ENCODE measurements around the gene GSAP.

Gene GSAP

GRCh38 chr7:77326131-77326530 lies 90.0 kb downstream of the GSAP start:
- Histone ChIP-seq H3K9me2 (ENCODE audit: low read depth, low read length) (no peaks in the 10 kb centered on the region), H3K27me3 (ENCODE audit: insufficient read depth, low read length) (no peaks in the 10 kb centered on the region), H3K36me3 (ENCODE audit: insufficient read depth, low read length) (no peaks in the 10 kb centered on the region), H3K9me3 (ENCODE audit: low read length) (no peaks in the 10 kb centered on the region), H2AFZ (ENCODE audit: low read length) (no peak overlapping the region), H3K79me2 (ENCODE audit: insufficient read depth, low read length) (no peaks in the 10 kb centered on the region), H3K4me2 (ENCODE audit: low read length) (no peak overlapping the region), H3K4me3 (ENCODE audit: low read depth, low read length, poor library complexity, severe bottlenecking) (no peak overlapping the region), H3F3A (ENCODE audit: insufficient read depth, low read length) (no peaks in the 10 kb centered on the region), H4K20me1 (ENCODE audit: insufficient read depth, low read length) (no peaks in the 10 kb centered on the region), H3K27ac (ENCODE audit: low read depth, low read length, poor library complexity, severe bottlenecking) (no peak overlapping the region), H3K4me1 (ENCODE audit: insufficient read depth, low read length, severe bottlenecking) (peaks cover 43% of the 10 kb centered on the region), H3K9ac (ENCODE audit: low read length) (no peak overlapping the region)
- TF ChIP-seq EZH2 (IDR thresholded peaks at IDR 0.05; ENCODE audit: borderline replicate concordance, low read length) = no peak
- TF ChIP-seq, protein P1, sequence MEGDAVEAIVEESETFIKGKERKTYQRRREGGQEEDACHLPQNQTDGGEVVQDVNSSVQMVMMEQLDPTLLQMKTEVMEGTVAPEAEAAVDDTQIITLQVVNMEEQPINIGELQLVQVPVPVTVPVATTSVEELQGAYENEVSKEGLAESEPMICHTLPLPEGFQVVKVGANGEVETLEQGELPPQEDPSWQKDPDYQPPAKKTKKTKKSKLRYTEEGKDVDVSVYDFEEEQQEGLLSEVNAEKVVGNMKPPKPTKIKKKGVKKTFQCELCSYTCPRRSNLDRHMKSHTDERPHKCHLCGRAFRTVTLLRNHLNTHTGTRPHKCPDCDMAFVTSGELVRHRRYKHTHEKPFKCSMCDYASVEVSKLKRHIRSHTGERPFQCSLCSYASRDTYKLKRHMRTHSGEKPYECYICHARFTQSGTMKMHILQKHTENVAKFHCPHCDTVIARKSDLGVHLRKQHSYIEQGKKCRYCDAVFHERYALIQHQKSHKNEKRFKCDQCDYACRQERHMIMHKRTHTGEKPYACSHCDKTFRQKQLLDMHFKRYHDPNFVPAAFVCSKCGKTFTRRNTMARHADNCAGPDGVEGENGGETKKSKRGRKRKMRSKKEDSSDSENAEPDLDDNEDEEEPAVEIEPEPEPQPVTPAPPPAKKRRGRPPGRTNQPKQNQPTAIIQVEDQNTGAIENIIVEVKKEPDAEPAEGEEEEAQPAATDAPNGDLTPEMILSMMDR (IDR thresholded peaks at IDR 0.05; ENCODE audit: low read length) = no peak

GRCh38 chr7:77321300-77321699 lies 94.8 kb downstream of the GSAP start:
- Histone ChIP-seq H3F3A (ENCODE audit: insufficient read depth, low read length) (no peaks in the 10 kb centered on the region), H3K4me1 (ENCODE audit: insufficient read depth, low read length, severe bottlenecking) (no peaks in the 10 kb centered on the region), H2AFZ (ENCODE audit: low read length) (no peak overlapping the region), H3K9me2 (ENCODE audit: low read depth, low read length) (no peaks in the 10 kb centered on the region), H3K79me2 (ENCODE audit: insufficient read depth, low read length) (no peaks in the 10 kb centered on the region), H3K4me3 (ENCODE audit: low read depth, low read length, poor library complexity, severe bottlenecking) (no peak overlapping the region), H3K9me3 (ENCODE audit: low read length) (no peaks in the 10 kb centered on the region), H3K4me2 (ENCODE audit: low read length) (no peak overlapping the region), H4K20me1 (ENCODE audit: insufficient read depth, low read length) (no peaks in the 10 kb centered on the region), H3K36me3 (ENCODE audit: insufficient read depth, low read length) (no peaks in the 10 kb centered on the region), H3K27ac (ENCODE audit: low read depth, low read length, poor library complexity, severe bottlenecking) (no peak overlapping the region), H3K9ac (ENCODE audit: low read length) (no peak overlapping the region), H3K27me3 (ENCODE audit: insufficient read depth, low read length) (no peaks in the 10 kb centered on the region)
- TF ChIP-seq EZH2 (IDR thresholded peaks at IDR 0.05; ENCODE audit: borderline replicate concordance, low read length) = no peak
- TF ChIP-seq, protein P1 (IDR thresholded peaks at IDR 0.05; ENCODE audit: low read length) = no peak

- H3K4me1 ChIP-seq (ENCODE audit: insufficient read depth, low read length, severe bottlenecking) = no peaks in the 10 kb centered on the region
- H3F3A ChIP-seq (ENCODE audit: insufficient read depth, low read length) = no peaks in the 10 kb centered on the region
- H3K9me2 ChIP-seq (ENCODE audit: low read depth, low read length) = no peaks in the 10 kb centered on the region
- H3K27ac ChIP-seq (ENCODE audit: low read depth, low read length, poor library complexity, severe bottlenecking) = no peak overlapping the region
- no peak overlapping the region for H2AFZ ChIP-seq (ENCODE audit: low read length)
- H3K9me3 ChIP-seq (ENCODE audit: low read length) = no peaks in the 10 kb centered on the region
- H3K36me3 ChIP-seq (ENCODE audit: insufficient read depth, low read length) = no peaks in the 10 kb centered on the region
- no peaks in the 10 kb centered on the region for H3K79me2 ChIP-seq (ENCODE audit: insufficient read depth, low read length)
- no peak overlapping the region for H3K4me3 ChIP-seq (ENCODE audit: low read depth, low read length, poor library complexity, severe bottlenecking)
- no peak overlapping the region for H3K9ac ChIP-seq (ENCODE audit: low read length)
- no peak overlapping the region for H3K4me2 ChIP-seq (ENCODE audit: low read length)
- TF ChIP-seq, protein P1 (IDR thresholded peaks at IDR 0.05; ENCODE audit: low read length) = no peak
- TF ChIP-seq EZH2 (IDR thresholded peaks at IDR 0.05; ENCODE audit: borderline replicate concordance, low read length) = no peak
- no peaks in the 10 kb centered on the region for H3K27me3 ChIP-seq (ENCODE audit: insufficient read depth, low read length)
- H4K20me1 ChIP-seq (ENCODE audit: insufficient read depth, low read length) = no peaks in the 10 kb centered on the region
These were observed 95.4 kb downstream of the GSAP start for GRCh38 chr7:77320714-77321113.

Measured in OCI-LY1 (cell line).